Caco-2 (cell line): ENCODE data around the gene PLPP2. TPM values are rescaled to one million over a fixed set of nuclear protein-coding genes. Genes with fewer than 3 reads are reported as not detected.

ENCODE experiments used
- BruUV-seq: library from RNA; stranded (reverse); fragments of 400-500 nt; replicated peaks from 2 replicates; lab custom pipeline; 2021; lab: Mats Ljungman, UMichigan
- CTCF ChIA-PET: fragments of 300-600 bp; sonication (Branson Sonifier 250); formaldehyde crosslinking; loops from one replicate; lab custom pipeline; 2022; ENCODE audit warnings: antibody characterized with exemption; lab: Charles Lee
- POLR2A ChIA-PET: fragments of 300-600 bp; sonication (Branson Sonifier 250); formaldehyde crosslinking; loops from one replicate; lab custom pipeline; 2022; ENCODE audit warnings: antibody characterized with exemption; lab: Charles Lee
- DNase-seq, 2 experiments: peaks; one replicate each; pipeline versions ENCODE4 v3.0.0 to v3.0.0-alpha.2; 2020 to 2022
- H3K27me3 ChIP-seq: replicated peaks from 2 replicates; pipeline ENCODE4 v1.6.0; 2011; ENCODE audit warnings: low read length; ENCODE audit not compliant: control insufficient read depth, insufficient read depth
- H3K36me3 ChIP-seq: 2 replicates; pipeline ENCODE4 v1.5.1; 2011; ENCODE audit warnings: low read length; ENCODE audit not compliant: control insufficient read depth, insufficient read depth
- H3K4me1 ChIP-seq: fragments of 250-450 bp; sonication (Bioruptor Pico); 2 replicates; pipeline ENCODE4 v1.5.1; 2020; ENCODE audit warnings: mild to moderate bottlenecking
- H3K4me3 ChIP-seq: 2 replicates; pipeline ENCODE4 v1.5.1; 2011; ENCODE audit warnings: low read depth, mild to moderate bottlenecking, control low read depth, low read length
- H3K9me3 ChIP-seq: fragments of 250-450 bp; sonication (Bioruptor Pico); 2 replicates; pipeline ENCODE4 v1.5.1; 2020; ENCODE audit warnings: mild to moderate bottlenecking, moderate library complexity
- H3K27ac Mint-ChIP-seq: one replicate; pipeline ENCODE4 v1.8.0; 2022; ENCODE audit warnings: mixed read lengths; ENCODE audit not compliant: unreplicated experiment
- H3K27me3 Mint-ChIP-seq: one replicate; pipeline ENCODE4 v1.8.0; 2022; ENCODE audit warnings: mixed read lengths; ENCODE audit not compliant: insufficient read depth, unreplicated experiment
- H3K36me3 Mint-ChIP-seq: one replicate; pipeline ENCODE4 v1.8.0; 2022; ENCODE audit warnings: mild to moderate bottlenecking, mixed read lengths; ENCODE audit not compliant: insufficient read depth, unreplicated experiment
- H3K4me1 Mint-ChIP-seq: one replicate; pipeline ENCODE4 v1.8.0; 2022; ENCODE audit warnings: low read depth, mixed read lengths; ENCODE audit not compliant: unreplicated experiment
- H3K4me3 Mint-ChIP-seq: one replicate; pipeline ENCODE4 v1.8.0; 2022; ENCODE audit warnings: mild to moderate bottlenecking, moderate library complexity, mixed read lengths; ENCODE audit not compliant: unreplicated experiment
- H3K9me3 Mint-ChIP-seq: one replicate; pipeline ENCODE4 v1.8.0; 2022; ENCODE audit warnings: mixed read lengths; ENCODE audit not compliant: unreplicated experiment
- intact Hi-C: fragments of 100-400 bp; cut with micrococcal nuclease; formaldehyde crosslinking; loops from one replicate; pipeline ENCODE4 v1.10.0; 2022; ENCODE audit not compliant: unreplicated experiment
- total RNA-seq: library from RNA; stranded (reverse); gene quantifications from 2 replicates; pipeline ENCODE4 v1.2.3, GENCODE V29; 2022
- TF ChIP-seq, protein P1 (sequence below), 2 experiments: fragments of 200-600 bp in 1 of 2; IDR thresholded peaks; 1 replicate in 1 of 2; 2 replicates in 1 of 2; pipeline versions ENCODE4 v1.5.1 to v1.8.0; 2011 to 2022; ENCODE audit warnings: antibody characterized with exemption in 1 of 2, control low read depth in 1 of 2, inconsistent platforms in 1 of 2, low read depth in 1 of 2, low read length in 1 of 2, mild to moderate bottlenecking in 1 of 2, moderate library complexity in 1 of 2; ENCODE audit not compliant: insufficient read depth in 1 of 2, severe bottlenecking in 1 of 2, unreplicated experiment in 1 of 2

The PLPP2 gene
- total RNA-seq, 1 experiment from 2014 or later = 29.6 TPM

DNA sequence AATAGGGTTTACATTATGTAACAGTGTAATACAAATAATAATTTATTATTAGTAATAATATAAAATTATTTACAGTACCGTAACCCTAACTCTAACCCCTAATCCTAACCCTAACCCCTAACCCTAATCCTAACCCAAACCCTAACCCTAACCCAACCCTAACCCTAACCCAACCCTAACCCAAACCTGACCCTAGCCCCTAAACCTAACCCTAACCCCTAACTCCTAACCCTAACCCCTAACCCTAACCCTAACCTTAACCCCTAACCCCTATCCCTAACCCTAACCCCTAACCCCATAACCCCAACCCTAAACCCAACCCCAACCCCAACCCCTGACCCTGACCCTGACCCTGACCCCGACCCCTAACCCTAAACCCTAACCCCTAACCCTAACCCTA is 45.7 kb downstream of the PLPP2 start:
- H3K4me3 ChIP-seq = no peak overlapping the region
- H3K4me1 ChIP-seq = no peaks in the 10 kb centered on the region
- H3K36me3 ChIP-seq = no peaks in the 10 kb centered on the region
- no peaks in the 10 kb centered on the region for H3K9me3 Mint-ChIP-seq
- H3K9me3 ChIP-seq = no peaks in the 10 kb centered on the region
- TF ChIP-seq, protein P1, sequence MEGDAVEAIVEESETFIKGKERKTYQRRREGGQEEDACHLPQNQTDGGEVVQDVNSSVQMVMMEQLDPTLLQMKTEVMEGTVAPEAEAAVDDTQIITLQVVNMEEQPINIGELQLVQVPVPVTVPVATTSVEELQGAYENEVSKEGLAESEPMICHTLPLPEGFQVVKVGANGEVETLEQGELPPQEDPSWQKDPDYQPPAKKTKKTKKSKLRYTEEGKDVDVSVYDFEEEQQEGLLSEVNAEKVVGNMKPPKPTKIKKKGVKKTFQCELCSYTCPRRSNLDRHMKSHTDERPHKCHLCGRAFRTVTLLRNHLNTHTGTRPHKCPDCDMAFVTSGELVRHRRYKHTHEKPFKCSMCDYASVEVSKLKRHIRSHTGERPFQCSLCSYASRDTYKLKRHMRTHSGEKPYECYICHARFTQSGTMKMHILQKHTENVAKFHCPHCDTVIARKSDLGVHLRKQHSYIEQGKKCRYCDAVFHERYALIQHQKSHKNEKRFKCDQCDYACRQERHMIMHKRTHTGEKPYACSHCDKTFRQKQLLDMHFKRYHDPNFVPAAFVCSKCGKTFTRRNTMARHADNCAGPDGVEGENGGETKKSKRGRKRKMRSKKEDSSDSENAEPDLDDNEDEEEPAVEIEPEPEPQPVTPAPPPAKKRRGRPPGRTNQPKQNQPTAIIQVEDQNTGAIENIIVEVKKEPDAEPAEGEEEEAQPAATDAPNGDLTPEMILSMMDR (IDR thresholded peaks at IDR 0.05; ENCODE audit: insufficient read depth in 1 of 2, low read depth in 1 of 2, low read length in 1 of 2, severe bottlenecking in 1 of 2, unreplicated experiment in 1 of 2) = no peak
- H3K27me3 Mint-ChIP-seq = no peaks in the 10 kb centered on the region
- DNase-seq = no peak
- intact Hi-C loops = no loop called here
- no peak overlapping the region for H3K27ac Mint-ChIP-seq
- H3K36me3 Mint-ChIP-seq = no peaks in the 10 kb centered on the region
- ChIA-PET CTCF (no interaction called here), POLR2A (no interaction called here)
- H3K4me1 Mint-ChIP-seq = no peaks in the 10 kb centered on the region
- H3K27me3 ChIP-seq = no peaks in the 10 kb centered on the region
- no TSS peak for BruUV-seq
- no peak overlapping the region for H3K4me3 Mint-ChIP-seq

Other genes with a start within 250 kb of the PLPP2 start
- gene OR4F17, start 184.3 kb downstream of the PLPP2 start, total RNA-seq = not detected in 2 replicates
- 35.7 and 40.1 TPM in 2 replicates for gene MIER2, start 53.4 kb upstream of the PLPP2 start, total RNA-seq
- 0.16 and 0.43 TPM in 2 replicates for gene C2CD4C, start 117.7 kb upstream of the PLPP2 start, total RNA-seq
- gene SHC2, start 169.6 kb upstream of the PLPP2 start, total RNA-seq = 1.3 and 2.4 TPM in 2 replicates
- gene MADCAM1, start 205.1 kb upstream of the PLPP2 start, total RNA-seq = 0.73 and 1.3 TPM in 2 replicates
- 11.5 and 14.9 TPM in 2 replicates for gene TPGS1, start 216.1 kb upstream of the PLPP2 start, total RNA-seq
- 129 and 133 TPM in 2 replicates for gene CDC34, start 240.4 kb upstream of the PLPP2 start, total RNA-seq